Measurements from ENCODE around the gene DLG1. TPM values are rescaled to one million over a fixed set of nuclear protein-coding genes. Genes with fewer than 3 reads are reported as not detected.

Gene DLG1
- total RNA-seq, 2 donors from 2014 or later: 129 to 145 TPM

DNA sequence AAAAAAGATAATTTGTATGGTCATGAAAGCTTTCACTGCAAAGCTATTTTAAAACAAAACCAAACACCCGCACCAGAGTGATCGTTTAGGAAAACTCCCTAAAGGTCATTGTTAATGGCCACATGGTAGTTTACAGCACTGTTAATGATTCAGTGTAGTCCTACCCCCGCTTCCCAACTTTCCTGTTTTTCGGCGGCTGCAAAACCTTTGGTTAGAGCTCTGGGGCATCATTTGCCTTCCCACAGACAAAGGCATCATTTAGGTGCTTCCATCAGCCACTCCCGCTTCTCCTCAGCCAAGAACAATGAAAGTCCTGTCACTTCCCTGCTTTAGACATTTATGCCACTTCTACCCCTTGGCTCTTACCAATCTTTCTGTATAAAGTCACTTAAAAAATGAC, 279.4 kb downstream of the DLG1 start:
- DNase-seq: no peak
- intact Hi-C loops (cut with DNase I, micrococcal nuclease): no loop called here
- peak; percentile 27 for ATAC-seq

DNA sequence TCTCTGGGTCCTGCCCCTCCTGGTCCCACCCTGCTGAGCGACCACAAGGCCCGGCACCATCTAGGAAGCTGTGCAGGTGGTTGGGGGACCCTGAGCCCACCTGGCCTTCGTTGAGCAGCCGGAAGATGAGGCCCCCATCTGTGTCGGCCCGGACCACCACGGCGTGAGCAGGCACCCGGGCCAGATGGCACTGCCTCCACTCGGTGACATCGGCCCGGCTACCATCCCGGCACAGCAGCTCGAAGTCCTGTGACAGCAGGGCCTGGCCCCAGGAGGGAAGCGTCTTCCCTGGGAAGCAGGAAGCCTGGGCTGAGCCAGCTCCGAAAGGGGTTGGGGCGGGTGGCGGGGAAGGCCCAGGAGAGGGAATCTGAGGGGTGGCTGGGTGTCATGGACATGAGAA, 281.4 kb downstream of the DLG1 start:
- intact Hi-C loops (cut with DNase I, micrococcal nuclease): no loop called here
- ATAC-seq (no peak), DNase-seq (no peak)

DNA sequence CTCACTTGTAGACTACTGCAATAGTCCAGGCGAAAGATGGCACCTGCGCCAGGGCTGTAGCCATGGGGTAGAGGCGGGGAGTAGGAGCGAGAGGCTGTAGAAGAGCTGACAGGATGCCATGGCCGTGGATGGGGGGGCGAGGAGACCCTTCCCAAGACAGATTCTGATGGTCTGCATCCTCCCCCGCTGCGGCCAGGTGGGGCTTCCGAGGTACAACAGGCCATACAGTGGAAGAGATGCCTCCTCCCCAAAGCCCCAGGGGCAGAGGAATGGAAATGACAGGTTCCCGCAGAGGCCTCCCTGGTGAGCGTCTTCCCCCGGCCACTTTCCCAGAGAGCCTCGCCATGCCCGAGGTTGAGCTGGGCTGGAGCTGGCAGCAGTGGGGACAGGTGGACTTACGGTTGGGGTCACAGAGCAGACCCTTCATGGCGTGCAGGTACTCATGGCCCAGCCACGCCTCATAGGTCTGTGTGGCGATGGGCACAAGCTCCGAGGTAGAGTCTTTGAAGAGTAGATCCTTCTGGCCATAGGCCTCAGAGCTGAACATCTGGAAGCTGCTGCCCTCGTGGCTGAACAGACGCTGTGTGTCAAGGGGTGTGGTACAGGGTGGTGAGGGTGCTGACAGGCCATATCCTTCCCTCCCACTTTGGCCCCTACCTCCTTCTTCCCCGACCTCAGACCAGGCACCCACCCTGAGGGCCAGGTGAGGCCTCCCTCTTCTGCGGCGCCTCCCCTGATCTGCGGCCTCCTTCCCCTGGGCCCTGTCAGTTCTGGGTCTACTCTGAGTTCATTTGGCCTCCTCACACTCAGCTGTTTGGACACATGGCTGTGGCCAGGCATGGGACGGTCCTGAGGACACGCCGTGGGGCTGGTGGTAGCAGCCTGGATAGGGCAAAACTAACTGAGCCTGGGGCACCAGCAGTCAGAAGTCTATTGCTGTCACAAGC, 282.3 kb downstream of the DLG1 start:
- ATAC-seq (no peak), DNase-seq (no peak)
- intact Hi-C loops (cut with DNase I, micrococcal nuclease): no loop called here

DNA sequence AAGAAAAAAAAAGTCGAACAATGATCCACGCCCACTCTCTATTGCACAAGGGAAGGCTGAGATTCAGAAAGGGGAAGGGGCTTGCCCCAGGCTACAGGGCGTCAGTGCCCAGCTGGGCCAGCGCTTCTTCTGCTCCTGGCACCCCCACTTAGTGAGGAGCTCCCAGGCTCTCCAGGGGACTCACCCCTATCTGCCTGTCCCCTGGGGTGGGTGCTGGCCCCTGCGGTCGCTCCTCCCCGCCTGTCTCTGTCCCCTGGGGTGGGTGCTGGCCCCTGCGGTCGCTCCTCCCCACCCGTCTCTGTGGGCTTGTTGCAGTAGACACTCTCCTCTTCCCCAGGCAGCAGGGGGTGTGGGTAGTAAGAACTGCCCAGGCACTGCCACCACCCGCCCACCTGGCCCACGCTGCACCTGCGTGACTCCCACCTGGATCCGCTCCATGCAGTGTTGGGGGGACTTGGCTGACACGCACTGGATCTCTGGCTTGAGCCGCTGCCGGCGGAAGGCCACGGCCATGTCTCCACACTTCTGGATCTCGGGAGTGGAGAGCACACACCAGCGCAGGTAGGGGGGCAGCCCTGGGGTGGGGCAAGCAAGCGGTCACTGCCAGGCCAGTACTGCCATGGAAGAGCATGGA, 283.4 kb downstream of the DLG1 start:
- intact Hi-C loops (cut with DNase I, micrococcal nuclease): no loop called here
- DNase-seq (no peak), ATAC-seq (no peak)

DNA sequence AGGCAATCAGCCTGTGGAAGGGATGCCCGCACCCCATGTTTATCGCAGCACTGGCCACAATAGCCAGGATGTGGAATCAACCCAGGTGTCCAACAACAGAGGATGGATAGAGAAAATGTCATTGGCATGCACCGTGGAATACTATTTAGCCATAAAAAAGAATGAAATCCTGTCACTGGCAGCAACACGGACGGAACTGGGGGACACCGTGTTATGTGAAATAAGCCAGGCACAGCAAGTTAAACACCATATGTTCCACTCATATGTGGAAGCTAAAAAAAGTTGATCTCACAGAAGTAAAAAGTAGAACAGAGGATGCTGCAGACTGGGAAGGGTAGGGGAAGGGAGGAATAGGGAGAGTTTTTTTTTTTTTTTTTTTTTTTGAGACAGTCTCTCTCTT, 284.4 kb downstream of the DLG1 start:
- DNase-seq (no peak), ATAC-seq (no peak)
- intact Hi-C loops (cut with DNase I, micrococcal nuclease): no loop called here

DNA sequence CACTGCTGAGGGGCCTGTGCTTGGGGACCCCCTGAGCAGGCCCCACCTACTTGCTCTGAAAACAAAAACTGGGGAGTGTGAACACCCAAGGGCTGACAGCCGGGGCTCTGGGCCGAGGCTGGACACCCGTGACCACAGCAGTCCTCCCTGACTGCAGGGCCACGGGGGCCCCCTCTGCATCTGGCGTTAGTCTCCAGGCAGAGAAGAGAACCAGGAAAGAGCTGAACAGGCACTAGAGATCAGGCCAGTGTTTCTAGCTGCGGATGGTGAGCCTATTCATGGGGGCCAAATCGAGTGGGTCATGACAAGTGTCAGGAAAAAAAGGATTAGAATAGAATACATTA, 285.9 kb downstream of the DLG1 start:
- no peak for ATAC-seq
- intact Hi-C loops (cut with DNase I, micrococcal nuclease): no loop called here
- DNase-seq: no peak

DNA sequence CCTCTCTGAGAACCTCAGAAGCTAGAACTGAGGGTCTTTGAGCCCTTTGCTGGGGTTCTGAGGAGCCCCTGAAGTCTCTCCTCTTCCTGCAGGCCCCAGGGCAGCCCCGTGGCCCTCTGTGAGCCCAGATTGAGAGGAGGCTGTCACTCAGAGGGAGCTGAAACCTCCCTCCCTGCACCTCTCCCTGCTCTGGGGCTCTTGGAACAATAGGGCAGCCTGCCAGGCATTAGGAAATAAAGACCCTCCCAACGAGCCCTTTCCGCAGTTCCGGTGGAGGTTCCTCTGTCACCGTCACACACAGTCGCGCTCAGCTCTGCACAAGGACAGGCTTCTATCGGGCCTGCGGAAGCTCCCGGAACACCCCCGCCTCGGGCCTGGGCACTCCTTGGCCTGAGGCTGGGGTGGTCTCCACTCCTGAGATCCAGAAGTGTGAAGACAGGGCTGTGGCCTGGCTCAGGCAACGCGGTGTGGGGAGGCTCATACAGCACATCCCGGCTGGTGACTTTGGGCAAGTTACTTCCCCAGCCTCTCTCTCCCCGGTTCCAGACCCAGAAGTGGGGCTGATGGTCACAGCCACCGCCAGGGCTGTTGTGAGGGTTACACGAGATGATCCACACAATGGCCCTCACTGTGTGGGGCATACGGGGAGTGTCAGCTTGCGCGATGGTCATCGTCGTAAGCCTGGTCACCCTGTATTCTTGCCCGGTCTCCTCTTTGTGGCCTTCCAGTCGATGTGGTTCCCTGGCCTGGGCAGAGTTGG, 286.5 kb downstream of the DLG1 start:
- ATAC-seq: no peak
- no peak for DNase-seq
- intact Hi-C loops (cut with DNase I, micrococcal nuclease): no loop called here

DNA sequence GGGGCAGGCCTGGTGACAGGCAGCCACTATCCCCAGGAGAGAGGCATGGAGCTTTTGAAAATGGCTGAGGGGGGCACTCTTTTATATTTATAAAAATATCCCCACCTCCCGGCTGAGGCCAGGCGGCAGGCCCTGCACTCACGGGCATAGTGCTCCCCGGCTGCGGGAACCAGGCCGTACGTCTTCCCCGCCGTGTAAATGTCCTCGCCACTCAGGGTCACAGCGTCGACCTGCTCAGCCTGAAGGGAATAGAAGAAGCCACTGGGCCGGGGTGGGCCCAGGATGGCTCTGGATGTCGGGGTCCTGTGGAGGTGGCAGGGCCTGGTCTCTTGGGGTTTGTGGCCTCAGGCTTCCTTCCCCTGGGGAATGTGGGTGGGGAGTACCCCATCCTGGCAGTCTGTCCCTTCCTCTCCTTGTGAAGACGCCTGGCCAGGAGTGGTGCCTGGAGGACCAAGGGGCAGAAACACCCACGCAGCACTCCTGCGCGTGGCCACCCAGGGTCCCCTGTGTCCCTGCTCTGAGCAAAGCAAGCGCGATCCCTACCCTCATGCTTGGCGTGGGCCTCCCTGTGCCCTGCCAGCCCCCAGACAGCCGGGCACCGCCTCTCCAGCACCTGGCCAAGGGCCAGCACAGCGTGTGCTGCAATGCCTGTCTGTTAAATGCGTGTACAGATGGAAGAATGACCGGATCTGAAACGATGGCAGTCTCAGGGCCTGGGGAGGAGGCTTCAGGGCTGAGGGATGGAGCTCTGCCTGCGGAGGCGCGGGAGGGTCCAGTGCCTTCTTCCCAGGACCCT, 287.7 kb downstream of the DLG1 start:
- DNase-seq: no peak
- intact Hi-C loops (cut with DNase I, micrococcal nuclease): no loop called here
- no peak for ATAC-seq

DNA sequence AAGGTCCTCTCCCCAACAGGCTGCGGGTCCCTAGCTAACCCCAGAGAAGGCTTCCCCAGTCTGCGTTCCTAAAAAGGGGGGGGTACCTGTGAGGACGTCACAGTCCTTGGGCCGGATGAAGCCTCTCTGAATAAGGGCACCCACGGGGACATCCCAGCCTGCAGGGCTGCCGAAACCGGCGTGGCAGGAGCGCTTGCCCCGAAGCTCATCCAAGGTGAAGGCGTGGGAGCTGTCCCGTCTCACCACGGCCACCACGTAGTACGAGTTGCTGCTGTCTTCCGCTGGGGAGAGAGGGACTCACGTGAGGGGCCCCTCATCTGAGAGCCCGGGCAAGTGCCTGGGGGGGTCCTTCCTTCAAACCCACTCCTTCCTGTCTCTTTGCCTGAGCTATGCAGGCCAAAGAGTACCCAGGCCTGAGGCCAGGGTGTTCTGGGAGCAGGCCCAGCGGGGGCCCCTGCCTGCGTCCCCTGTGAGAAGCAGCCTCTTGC, 288.8 kb downstream of the DLG1 start:
- no peak for DNase-seq
- intact Hi-C loops (cut with DNase I, micrococcal nuclease): loop anchor here in 1 of 2 donors (10.0 kb wide), 1 partner anchor 175 kb away; no protein-coding TSS in a partner anchor
- no peak for ATAC-seq

DNA sequence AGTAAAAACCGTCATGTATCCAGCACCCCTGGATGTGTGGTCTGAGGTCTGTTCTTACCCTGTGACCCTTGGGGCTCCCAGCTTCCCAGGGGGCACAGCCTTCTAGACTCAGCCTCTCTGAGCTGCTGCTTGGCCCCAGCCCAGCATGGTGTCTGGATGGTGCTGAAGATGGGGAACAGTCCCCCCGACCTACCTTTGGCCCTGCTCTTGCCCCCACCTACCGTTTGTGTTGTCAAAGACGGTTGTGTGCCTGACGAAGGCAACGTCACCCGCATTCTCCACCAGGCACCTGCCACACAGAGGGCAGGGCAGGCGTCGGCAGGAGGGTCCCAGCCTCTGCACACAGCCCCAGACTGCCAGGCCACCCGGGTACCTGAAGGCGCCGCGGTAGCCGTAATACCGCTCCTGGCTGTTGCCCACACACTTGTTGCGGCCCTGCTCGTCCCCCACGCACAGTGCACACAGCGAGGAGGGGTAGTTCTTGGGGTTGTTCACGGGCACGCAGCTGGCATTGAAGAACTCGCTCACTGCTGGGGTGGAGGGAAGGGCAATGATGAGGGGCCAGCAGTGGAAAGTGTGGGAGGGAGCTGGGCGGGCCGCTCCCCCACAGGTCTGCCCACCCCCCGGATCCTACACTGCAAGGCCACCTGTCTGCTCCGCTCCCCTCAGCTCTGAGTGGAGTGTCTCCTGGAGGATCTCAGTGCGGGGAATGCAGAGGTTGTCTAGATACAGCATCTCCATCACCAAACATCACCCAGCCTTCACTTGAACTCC, 289.8 kb downstream of the DLG1 start:
- intact Hi-C loops (cut with DNase I, micrococcal nuclease): loop anchor here in 1 of 2 donors (10.0 kb wide), 1 partner anchor 176 kb away; no protein-coding TSS in a partner anchor
- DNase-seq (no peak), ATAC-seq (no peak)

DNA sequence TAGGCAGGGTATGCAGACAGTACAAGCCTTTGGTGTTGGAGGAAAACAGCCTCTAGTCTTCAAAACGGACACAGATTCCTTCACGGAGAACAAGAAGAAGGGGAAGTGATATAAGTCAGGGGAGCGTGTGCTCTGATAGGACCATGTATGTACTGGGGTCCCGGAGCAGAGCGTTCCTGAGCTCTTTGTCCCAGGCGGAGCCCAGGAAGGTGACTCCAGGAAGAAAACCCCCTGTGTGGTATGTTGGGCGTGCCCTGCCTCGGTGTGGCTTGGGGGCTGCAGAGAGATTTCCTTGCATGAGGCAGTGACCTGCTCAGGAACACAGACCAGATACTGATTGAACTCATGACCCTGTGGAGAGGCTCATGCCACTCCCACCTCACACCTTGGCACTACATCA, 290.5 kb downstream of the DLG1 start:
- DNase-seq (no peak), ATAC-seq (no peak)
- intact Hi-C loops (cut with DNase I, micrococcal nuclease): loop anchor here in 1 of 2 donors (10.0 kb wide), 1 partner anchor 177 kb away; no protein-coding TSS in a partner anchor

DNA sequence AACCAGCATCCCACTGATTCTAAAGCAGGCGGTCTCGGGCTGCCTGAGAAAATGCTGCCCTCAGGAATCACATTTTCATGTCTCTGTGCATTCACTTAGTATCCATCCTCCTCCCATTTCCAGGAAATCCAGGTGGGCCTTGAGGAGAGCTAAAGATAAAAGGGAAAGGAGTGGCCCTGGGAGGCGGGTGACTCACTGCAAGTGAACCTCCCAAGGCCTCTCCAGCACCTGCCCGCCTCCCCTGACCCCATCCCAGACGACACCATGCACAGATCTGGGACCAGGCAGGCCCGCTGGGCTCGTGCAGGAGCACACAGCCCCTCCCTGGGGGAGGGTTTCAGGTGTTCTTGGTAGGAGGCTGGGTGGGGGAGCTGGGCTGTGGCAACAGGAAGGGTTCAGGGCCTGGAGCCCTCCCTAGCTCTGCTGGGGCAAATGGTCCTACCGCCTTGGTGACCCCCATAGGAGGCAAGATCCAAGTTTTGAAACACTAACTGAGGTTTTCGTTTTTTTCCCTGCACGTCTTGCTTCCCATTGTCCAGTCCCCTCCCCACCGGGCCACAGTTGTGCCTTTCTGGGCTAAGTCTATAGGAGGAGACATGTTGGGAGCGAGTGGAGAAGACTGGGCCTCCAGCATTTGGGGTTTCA, 291.0 kb downstream of the DLG1 start:
- no peak for DNase-seq
- intact Hi-C loops (cut with DNase I, micrococcal nuclease): loop anchor here in 1 of 2 donors (10.0 kb wide), 1 partner anchor 177 kb away; no protein-coding TSS in a partner anchor
- ATAC-seq: no peak

DNA sequence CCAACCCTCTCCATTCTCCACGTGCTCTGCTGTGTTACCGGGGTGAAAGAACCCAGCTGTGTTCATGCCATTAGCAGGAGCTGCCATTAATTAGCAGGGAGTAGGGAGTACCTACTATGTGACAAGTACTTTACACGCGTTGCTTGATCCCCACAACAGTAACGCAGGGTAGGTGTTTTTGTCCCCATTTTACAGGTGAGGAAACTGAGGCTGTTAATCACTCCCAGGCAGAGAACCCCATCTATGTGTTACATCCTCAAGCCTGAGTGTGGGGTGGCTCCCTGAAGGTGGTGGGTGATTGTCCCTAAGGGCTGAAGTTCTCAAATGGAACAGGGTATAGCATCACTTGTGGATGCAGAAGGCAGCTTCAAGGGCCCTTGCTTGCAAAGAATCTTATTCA, 291.6 kb downstream of the DLG1 start:
- intact Hi-C loops (cut with DNase I, micrococcal nuclease): loop anchor here in 1 of 2 donors (10.0 kb wide), 1 partner anchor 178 kb away; no protein-coding TSS in a partner anchor
- DNase-seq (no peak), ATAC-seq (no peak)

DNA sequence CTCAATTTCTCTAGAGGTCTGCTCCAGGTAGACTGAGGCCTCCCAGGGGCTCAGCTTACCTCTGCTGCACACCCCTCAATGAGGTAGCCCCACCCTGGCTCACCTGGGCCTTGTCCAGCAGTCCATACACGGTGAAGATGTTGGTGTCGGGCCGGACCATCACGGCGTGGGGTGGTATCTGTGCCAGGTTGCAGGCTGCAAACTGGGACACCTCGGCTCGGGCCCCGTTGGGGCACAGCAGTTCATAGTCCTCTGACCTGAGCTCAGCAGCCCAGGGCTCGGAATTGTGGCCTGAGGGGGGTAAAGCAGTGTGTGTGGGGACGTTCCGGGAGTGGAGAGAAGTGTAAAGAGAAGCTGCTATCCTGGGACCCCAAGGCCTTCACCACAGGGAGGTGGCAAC, 292.0 kb downstream of the DLG1 start:
- ATAC-seq (no peak), DNase-seq (no peak)
- intact Hi-C loops (cut with DNase I, micrococcal nuclease): loop anchor here in 1 of 2 donors (10.0 kb wide), 1 partner anchor 178 kb away; no protein-coding TSS in a partner anchor

DNA sequence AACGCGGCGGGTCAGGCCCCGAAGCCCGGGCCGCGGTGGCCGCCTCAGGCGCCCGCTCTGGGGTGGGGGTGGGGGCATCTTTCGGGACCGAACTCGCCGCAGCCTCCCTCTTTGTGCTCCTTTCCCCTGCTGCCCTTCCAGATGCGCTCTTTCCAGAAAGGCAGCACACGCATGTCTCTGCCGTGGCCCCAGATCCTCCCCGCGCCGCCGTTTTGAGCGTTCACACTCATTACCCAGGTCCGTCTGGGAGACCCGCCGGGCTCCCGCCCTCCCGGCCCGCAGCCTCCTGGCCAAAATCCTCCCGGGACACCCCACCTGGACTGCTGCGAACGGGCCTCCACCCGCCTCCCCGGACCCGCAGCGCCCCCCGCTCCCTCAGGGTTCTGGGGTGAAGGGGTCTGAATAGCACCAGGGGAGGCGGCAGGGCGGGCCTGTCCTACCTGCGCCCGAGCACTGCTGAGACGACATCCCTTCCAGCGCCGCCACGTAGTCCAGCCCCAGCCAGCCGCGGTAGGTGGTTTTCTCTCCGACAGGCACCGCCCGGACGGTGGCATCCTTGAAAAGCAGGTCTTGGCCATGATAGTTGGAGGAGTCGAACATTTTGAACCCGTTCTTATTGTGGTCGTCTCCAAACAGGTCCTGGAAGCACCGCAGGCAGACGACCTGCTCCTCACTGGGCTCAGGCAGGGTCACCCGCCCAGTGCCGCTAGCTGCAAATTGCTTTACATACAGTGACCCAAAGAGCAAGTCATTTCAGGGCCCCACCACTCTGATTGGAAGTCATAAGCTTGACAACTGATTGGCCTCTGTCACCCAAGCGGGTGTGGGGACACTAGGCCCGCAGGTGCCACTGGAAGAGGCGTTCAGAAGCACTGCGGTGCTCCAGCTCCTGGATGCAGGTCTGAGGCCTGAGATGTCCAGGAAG, 294.7 kb downstream of the DLG1 start:
- DNase-seq: peak; percentile 43 to 65
- intact Hi-C loops (cut with DNase I, micrococcal nuclease): loop anchor here in 1 of 2 donors (10.0 kb wide), 1 partner anchor 181 kb away; no protein-coding TSS in a partner anchor
- peak; percentile 60 for ATAC-seq
